GM21515 (cell line): ENCODE measurements around the gene PAFAH1B2.

Experiments used
- ATAC-seq: cut with Tn5 transposase; IDR thresholded peaks from one replicate; pipeline ENCODE4 v1.9.1; 2021; ENCODE audit not compliant: unreplicated experiment

PAFAH1B2 gene

DNA sequence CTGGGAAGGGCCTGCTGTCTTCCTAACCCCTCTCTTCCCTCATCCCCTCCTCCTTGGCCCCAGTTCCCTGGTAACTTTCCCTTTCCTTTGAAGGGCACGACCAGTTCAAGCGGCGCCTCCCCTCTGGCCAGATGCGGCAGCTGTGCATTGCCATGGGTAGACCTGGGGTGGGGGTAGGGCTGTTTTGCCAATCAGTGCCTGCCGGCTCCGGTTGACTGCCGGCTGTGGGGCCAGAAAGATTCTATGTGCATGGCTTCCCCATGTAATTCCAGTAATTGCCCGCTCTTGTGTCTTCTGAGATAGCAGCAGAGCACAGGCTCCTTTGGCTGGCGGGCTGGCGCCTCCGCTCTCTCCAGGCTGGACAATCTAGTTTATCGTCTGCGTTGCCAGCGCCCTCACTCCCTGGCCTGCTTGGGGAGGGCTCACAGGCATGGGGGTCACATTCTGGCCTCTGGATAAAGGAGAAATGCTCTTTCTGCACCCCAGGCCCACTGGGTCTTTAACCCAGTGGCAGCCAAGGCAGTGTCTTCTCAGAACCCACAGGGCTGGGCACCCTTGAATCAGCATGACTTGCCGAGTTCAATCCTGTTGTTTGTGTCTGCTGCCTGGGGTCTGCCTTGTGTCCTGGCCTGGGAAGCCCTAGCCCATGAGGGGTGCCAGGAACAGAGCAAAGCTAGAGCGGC, 43.9 kb downstream of the PAFAH1B2 start:
- no peak for ATAC-seq

DNA sequence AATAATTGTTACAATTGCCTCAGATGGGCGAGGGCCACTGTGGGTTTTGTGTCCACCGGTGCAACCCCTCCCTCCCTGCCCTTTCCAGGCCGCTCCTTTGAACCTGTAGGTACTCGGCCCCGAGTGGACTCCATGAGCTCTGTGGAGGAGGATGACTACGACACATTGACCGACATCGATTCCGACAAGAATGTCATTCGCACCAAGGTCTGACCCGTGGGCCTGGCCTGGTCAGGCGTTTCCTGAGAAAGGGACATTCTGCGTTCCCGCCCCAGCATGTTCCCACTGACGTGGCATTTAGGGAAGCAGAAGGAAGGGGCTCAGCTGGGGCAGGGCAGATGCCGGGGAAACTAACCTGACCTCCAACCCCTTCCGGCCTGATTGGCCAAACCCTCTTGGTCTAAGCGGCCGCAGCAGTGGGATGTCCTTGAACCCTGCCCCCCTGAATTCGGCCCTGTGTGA, 44.6 kb downstream of the PAFAH1B2 start:
- ATAC-seq, result no peak

DNA sequence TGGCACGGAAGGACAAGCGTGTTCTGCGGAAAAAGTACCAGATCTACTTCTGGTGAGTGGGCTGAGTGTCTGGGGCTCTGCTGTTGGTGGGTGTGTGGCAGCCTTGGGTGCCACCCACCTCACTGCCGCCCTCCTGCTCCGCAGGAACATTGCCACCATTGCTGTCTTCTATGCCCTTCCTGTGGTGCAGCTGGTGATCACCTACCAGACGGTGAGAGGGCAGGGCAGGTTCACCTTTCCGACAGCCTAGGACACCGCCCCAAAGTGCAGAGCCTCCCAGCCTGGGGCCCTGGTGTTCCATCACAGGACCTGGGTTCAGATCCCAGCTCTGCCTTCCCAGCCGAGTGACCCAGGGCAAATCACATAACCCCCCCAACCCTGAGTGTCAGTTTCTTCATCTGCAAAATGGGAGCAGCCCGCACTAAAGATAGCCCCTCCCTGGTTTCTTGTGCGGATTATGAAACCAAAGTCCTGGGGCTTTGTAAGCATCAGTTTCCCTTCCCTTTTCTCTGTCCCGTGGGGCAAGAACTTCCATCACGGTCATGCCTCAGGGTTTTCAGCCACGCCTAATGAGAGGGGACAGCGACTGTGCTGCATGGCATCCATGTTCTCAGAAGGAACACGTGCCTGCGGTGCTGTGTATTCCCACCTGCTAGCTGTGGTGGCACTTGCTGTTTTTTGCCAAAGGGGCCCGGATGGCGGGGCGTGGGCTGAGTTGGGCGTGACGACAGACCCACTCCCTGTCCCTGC, 45.3 kb downstream of the PAFAH1B2 start:
- peak; percentile 51 for ATAC-seq

DNA sequence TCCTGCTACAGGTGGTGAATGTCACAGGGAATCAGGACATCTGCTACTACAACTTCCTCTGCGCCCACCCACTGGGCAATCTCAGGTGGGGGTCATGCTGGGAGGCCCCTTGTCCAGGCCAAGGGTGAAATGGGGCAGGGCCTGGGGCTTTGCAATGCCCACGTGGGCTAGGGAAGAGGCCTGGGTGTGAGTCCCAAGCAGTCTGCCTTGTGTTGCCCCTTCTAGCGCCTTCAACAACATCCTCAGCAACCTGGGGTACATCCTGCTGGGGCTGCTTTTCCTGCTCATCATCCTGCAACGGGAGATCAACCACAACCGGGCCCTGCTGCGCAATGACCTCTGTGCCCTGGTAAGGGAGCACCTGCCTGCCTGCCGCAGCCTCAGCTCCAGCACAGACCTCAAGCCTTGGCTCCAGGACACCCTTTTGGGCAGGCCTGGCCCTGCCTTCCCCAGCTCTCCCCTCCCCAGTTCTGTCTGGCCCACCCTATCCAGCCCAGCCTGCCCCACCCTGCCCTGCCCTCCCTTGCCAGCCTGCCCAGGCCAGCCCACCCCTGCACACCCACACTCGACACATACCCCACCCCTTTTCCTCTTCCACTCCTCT, 46.0 kb downstream of the PAFAH1B2 start:
- ATAC-seq, result no peak

DNA sequence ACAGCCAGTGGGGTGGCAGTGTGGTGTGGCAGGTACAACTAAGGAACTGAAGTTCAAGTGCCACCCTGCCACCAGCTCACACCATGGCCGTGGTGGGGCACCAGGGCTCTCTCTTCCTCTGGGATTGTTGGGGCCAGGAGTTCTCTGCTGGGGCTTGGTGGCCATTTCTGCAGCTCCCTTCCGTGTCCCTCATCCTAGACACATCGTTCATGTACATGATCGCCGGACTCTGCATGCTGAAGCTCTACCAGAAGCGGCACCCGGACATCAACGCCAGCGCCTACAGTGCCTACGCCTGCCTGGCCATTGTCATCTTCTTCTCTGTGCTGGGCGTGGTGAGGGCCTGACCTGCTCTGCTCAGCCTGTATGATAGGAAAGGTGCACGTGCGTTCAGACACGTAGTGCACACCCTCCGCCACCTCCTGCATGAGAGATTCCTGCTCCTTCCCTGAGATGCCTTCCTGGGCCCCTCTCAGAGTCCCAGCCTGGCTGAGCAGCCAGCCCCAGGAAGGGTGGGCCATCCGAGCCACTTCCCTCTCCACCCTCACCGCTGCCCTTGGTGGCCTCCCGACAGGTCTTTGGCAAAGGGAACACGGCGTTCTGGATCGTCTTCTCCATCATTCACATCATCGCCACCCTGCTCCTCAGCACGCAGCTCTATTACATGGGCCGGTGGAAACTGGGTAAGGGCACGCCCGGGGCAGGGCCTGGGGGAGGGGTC, 47.8 kb downstream of the PAFAH1B2 start:
- no peak for ATAC-seq

DNA sequence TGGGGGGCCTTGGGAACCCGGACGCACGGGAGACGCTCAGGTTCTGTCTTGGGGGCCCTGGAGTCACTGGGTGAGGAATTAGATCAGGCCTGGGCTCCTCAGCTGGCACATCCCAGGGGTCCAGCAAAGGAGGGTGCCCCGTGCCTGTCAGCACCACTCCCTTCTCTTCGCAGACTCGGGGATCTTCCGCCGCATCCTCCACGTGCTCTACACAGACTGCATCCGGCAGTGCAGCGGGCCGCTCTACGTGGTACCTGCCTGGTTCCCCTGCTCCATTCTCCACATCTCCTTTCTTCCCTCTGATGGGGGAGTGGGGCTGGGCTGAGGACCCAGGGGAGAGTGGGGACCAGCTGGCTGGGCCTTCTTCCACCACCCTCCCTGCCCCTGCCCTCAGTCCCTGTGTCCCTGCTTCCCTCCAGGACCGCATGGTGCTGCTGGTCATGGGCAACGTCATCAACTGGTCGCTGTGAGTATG, 48.4 kb downstream of the PAFAH1B2 start:
- no peak for ATAC-seq

DNA sequence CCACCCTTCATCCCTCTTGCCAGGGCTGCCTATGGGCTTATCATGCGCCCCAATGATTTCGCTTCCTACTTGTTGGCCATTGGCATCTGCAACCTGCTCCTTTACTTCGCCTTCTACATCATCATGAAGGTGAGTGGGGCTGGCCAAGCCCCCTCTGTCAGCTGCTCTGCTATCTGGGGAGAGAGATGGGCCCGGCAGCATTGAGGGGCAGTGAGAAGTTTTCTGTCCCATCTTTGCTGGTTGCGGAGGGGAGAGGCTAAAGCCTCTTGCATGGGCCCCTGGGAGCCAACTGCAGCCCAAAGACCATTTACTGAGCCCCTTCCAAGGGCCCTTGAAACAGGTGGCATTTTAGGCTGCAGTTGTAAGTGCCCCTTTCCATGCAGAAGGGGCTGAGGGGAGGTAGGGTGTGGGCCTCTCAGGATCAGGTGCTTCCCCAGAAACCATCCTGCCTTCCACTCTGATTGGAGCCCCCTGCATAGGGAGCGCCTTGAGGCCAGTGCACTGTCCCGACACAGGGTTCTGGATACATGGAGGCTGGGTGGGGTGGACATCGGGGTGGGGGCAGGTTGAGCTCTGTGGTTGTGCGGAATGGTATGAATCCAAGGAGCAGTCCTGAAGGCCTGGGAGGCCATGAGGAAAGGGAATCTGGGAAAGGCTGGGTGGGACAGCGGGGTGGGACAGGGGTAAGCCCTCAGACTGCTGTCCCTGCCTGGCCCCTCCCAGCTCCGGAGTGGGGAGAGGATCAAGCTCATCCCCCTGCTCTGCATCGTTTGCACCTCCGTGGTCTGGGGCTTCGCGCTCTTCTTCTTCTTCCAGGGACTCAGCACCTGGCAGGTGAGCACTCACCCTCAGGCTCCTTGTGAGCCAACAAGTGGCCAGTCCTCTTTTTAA, 49.3 kb downstream of the PAFAH1B2 start:
- ATAC-seq, result no peak

DNA sequence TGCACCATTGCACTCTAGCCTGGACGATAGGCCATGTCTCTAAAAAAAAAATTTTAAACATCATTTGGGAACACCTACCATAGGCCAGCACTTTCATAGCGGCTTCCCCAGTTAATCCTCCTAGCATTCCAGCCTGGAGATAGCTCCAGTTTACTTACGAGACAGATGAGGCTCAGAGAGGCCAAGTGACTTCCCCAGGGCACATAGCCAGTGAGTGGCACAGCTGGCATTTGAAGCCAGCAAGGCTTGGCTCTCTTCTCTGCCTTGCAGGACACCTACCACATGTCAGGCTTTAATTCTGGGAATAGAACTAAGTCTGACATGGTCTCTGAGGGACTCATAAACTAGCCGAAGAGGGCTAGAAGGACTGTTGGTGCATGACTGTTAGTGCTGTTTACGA, 50.2 kb downstream of the PAFAH1B2 start:
- no peak for ATAC-seq

DNA sequence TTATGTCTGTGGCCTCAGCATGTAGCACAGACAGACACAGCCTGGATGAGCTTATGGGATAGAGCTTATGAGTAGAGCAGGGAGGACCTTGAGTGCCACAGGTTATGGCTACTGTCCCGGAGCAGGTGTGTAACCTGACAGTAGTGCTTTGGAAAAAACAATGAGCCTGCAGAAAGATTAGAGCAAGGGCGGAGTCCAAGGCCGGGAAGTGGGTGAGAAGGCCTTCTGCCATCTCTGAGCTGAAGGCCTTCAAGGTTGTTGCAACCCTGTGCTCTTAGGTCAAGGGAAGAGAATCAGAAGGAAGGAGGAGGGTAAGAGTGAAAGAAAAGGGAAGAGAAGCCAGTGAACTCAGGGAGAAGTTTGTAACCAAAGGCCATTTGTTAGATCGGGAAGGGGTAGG, 51.2 kb downstream of the PAFAH1B2 start:
- no peak for ATAC-seq

DNA sequence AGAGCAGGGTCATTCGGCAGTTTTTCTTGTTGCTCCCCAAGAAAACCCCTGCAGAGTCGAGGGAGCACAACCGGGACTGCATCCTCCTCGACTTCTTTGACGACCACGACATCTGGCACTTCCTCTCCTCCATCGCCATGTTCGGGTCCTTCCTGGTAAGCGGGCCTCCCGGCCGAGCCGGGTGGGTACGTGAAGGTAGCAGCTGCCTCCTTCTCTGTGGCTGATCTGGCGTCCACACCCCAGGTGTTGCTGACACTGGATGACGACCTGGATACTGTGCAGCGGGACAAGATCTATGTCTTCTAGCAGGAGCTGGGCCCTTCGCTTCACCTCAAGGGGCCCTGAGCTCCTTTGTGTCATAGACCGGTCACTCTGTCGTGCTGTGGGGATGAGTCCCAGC, 51.7 kb downstream of the PAFAH1B2 start:
- no peak for ATAC-seq

DNA sequence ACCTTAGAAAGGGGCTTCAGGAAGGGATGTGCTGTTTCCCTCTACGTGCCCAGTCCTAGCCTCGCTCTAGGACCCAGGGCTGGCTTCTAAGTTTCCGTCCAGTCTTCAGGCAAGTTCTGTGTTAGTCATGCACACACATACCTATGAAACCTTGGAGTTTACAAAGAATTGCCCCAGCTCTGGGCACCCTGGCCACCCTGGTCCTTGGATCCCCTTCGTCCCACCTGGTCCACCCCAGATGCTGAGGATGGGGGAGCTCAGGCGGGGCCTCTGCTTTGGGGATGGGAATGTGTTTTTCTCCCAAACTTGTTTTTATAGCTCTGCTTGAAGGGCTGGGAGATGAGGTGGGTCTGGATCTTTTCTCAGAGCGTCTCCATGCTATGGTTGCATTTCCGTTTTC, 52.9 kb downstream of the PAFAH1B2 start:
- ATAC-seq, result no peak

DNA sequence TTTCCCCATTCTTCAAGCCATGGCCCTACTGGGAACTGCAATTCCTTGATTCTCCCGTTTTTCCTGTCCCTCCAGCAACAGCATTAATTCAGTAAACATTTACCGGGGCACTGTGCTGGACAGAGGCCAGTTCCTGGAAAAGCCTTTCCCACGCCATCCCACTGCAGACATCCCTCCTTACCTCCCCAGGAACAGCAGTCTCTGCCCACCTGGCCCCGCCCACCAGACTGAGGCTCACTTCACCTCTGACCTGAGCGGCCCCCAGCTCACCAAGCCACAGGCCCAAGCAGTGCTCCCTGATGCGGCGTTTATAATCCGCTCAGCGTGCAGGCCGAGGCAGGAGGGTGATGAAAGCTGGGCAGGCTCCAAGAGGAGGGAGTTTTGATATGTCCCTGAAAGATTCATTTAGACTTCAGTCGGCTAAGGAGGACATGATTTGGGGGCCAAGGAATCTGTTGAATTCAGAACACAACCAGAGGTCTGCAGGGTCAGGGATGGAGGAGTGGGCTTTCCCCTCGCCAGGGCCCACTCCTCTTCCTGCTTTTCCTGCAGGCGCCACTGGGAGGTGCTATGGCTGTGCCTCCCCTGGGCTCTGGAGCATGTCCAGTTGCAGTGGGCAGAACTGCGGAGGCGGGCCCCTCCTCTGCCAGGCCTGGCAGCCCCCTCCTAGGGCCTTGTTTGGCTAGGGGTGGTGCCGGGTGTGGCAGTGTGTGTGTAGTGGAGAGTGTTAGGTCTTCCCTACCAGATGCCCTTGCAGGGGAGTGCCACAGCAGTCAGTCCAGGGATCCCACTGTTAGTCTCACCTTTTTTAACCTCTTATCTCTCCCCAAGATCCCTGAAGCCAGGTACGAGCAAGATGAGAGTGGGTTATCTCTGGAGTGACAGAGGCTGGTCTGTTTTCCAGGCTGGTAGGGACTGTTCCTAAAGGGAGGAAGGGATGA, 53.7 kb downstream of the PAFAH1B2 start:
- ATAC-seq, result no peak

DNA sequence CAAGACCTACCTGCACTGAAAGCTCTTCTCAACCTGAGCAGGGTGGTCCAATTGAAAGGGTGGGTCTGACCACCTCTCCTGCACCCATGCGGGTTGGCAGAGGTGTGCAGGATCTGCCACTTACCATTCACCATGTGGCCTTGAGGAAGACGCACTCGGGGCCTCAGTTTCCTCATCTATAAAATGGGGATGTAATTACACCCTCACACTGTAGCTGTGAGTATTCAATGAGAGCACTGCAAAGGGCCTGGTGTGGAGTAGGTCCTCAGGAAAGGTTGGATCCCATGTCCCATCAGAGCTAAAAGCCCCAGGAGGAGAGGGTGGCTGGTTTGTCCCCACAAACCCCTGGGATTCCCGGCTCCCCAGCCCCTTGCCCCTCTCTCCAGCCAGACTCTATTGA, 54.5 kb downstream of the PAFAH1B2 start:
- no peak for ATAC-seq

DNA sequence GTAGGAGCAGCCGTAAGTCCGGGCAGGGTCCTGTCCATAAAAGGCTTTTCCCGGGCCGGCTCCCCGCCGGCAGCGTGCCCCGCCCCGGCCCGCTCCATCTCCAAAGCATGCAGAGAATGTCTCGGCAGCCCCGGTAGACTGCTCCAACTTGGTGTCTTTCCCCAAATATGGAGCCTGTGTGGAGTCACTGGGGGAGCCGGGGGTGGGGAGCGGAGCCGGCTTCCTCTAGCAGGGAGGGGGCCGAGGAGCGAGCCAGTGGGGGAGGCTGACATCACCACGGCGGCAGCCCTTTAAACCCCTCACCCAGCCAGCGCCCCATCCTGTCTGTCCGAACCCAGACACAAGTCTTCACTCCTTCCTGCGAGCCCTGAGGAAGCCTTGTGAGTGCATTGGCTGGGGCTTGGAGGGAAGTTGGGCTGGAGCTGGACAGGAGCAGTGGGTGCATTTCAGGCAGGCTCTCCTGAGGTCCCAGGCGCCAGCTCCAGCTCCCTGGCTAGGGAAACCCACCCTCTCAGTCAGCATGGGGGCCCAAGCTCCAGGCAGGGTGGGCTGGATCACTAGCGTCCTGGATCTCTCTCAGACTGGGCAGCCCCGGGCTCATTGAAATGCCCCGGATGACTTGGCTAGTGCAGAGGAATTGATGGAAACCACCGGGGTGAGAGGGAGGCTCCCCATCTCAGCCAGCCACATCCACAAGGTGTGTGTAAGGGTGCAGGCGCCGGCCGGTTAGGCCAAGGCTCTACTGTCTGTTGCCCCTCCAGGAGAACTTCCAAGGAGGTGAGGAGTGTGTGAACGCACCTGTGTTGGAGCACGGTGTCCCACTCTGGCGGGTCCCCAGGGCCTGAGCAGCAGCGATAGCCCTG, 55.2 kb downstream of the PAFAH1B2 start, which contains the start of gene TAGLN:
TAGLN (plus strand) TSS at position 318 of the 863 bp plus-strand sequence. CDS start 3,644 bp downstream, outside the sequence.
- no peak for ATAC-seq

DNA sequence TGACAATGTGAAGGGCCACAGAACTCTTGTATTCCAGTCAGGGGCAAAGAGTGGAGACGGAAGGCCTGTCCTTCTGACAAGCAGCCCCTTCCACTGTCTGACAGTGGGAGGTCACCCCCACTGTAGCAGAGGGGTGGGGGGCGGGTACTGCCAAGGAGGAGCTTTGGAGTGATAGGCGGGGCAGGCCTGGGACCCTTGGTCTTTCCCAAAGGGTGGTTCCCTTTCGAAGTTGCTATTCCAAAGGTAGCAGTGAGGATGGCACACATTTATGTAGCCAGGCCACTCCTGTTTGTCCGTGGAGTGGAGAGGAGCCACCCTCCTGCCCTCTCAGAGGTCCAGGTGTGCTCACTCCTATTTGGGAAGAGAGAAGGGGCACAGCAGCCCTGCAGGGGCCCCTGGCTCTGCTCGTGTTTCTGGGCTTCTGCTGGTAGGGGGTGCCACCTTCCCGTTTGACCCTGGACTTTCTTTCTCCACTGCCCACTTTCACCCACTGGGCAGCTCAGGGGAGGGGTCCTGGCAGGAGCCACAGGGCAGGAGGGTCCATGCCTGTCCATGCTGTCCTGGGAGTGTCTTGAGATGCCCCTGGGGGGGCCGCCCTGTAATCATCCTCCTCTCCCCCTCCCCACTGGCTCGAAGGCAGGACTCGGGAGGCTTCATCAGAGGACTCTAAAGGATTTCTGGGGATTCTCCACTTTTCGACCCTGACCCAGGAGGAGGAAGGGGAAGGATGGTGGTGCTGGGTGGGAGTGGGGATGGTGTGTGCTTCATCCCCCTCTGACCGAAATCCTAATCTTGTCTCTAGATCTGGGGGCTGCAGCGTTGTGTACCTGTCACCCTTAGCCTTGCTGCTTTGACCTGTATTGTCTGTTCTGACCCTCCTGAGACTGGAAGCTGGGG, 56.1 kb downstream of the PAFAH1B2 start:
- ATAC-seq, result no peak

DNA sequence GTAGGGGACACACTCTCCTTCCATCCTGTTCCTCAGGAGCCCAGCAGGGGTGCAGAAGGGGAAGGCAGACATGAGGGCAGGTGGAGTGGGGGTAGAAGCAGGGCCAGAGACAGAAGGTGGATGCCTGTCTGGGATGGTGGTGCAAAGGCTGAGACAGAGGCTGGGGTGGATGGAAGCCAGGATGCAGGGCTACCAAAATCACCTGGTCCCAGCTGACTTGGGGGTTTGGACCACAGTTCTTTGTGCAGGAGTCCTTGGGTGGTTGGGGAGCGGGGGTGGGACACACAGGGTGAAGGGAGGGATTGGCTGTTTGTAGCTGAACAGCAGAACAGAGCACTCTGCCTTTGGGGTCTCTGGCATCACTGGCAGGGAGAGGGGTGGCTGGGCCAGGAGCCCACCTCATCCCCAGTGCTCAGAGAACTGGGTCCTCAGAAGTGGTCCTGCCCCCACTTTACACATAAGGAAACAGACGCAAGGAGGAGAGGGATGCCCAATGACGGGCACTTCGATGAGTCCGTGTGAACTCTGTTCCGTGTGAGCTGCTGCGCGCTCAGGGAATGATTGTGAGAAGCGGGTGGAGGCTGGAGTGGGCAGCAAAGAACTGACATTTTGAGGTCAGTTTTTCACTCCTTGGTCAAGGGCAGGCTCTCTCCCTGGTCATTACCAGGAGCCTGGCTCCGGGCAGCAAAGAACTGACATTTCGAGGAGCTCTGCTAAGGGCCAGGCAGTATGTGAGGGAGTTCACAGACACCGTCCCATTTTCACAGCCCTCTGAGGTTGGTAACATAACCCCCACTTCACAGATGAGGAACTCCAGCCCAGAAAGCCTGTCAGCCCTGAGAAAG, 56.9 kb downstream of the PAFAH1B2 start:
- ATAC-seq, result no peak
